OCI-LY7 (cell line): ENCODE data around the gene AKR7A3. TPM values are rescaled to one million over a fixed set of nuclear protein-coding genes. Genes with fewer than 3 reads are reported as not detected.

ENCODE experiments used
- BruUV-seq: library from RNA; stranded (reverse); fragments of 400-500 nt; replicated peaks from 2 replicates; lab custom pipeline; 2021; lab: Mats Ljungman, UMichigan
- CTCF ChIA-PET: fragments of 300-600 bp; sonication (Branson Sonifier 250); formaldehyde crosslinking; loops from one replicate; lab custom pipeline; 2022; ENCODE audit warnings: antibody characterized with exemption; ENCODE audit not compliant: unreplicated experiment; lab: Charles Lee
- POLR2A ChIA-PET: fragments of 300-600 bp; sonication (Branson Sonifier 250); formaldehyde crosslinking; loops from one replicate; lab custom pipeline; 2022; ENCODE audit warnings: antibody characterized with exemption; lab: Charles Lee
- DNase-seq: peaks from one replicate; pipeline ENCODE4 v3.0.0-alpha.2; 2015; ENCODE audit warnings: low spot score
- H2AFZ ChIP-seq: fragments of 200-600 bp; sonication (generic), shearing (Covaris generic); 2 replicates; pipeline ENCODE4 v1.6.1; 2014; ENCODE audit warnings: mild to moderate bottlenecking, antibody characterized with exemption, low read length, moderate library complexity
- H3K27ac ChIP-seq: fragments of 200-600 bp; sonication (generic); 2 replicates; pipeline ENCODE4 v1.5.1; 2014; ENCODE audit warnings: mixed run types, low read depth, mild to moderate bottlenecking, moderate library complexity, low read length, inconsistent platforms; ENCODE audit not compliant: poor library complexity, severe bottlenecking
- H3K36me3 ChIP-seq: fragments of 200-600 bp; sonication (generic); 2 replicates; pipeline ENCODE4 v1.6.1; 2014; ENCODE audit warnings: mild to moderate bottlenecking, antibody characterized with exemption, low read length, moderate library complexity, mixed read lengths; ENCODE audit not compliant: insufficient read depth
- H3K4me1 ChIP-seq: fragments of 200-600 bp; sonication (generic); 2 replicates; pipeline ENCODE4 v1.5.1; 2014; ENCODE audit warnings: mild to moderate bottlenecking, low read length; ENCODE audit not compliant: insufficient read depth, poor library complexity, severe bottlenecking
- H3K4me2 ChIP-seq: fragments of 200-600 bp; sonication (generic); 2 replicates; pipeline ENCODE4 v1.6.1; 2014; ENCODE audit warnings: mild to moderate bottlenecking, low read length
- H3K4me3 ChIP-seq: fragments of 200-600 bp; sonication (generic); 2 replicates; pipeline ENCODE4 v1.5.1; 2014; ENCODE audit warnings: mild to moderate bottlenecking, low read depth, low read length; ENCODE audit not compliant: poor library complexity, severe bottlenecking
- H3K79me2 ChIP-seq: fragments of 200-600 bp; sonication (generic); 2 replicates; pipeline ENCODE4 v1.6.1; 2016; ENCODE audit warnings: low read depth, mild to moderate bottlenecking, low read length, moderate library complexity, mixed read lengths; ENCODE audit not compliant: insufficient read depth
- H3K9me2 ChIP-seq: fragments of 200-600 bp; sonication (generic); 2 replicates; pipeline ENCODE4 v1.6.1; 2016; ENCODE audit warnings: mild to moderate bottlenecking, low read length, mixed read lengths; ENCODE audit not compliant: insufficient read depth
- H3K9me3 ChIP-seq: fragments of 200-600 bp; sonication (generic); 2 replicates; pipeline ENCODE4 v1.6.1; 2014; ENCODE audit warnings: mild to moderate bottlenecking, mixed run types, low read length, mixed read lengths
- H4K20me1 ChIP-seq: fragments of 200-600 bp; sonication (generic); 2 replicates; pipeline ENCODE4 v1.6.1; 2014; ENCODE audit warnings: mild to moderate bottlenecking, antibody characterized with exemption, low read length, moderate library complexity, mixed read lengths; ENCODE audit not compliant: insufficient read depth
- EZH2phosphoT487 ChIP-seq: fragments of 200-600 bp; sonication (generic); IDR thresholded peaks from 2 replicates; pipeline ENCODE4 v1.6.1; 2018; ENCODE audit warnings: low read depth, borderline replicate concordance, mild to moderate bottlenecking, mixed run types, antibody characterized with exemption, low read length, moderate library complexity, mixed read lengths
- intact Hi-C: fragments of 100-400 bp; cut with micrococcal nuclease; formaldehyde crosslinking; loops from one replicate; pipeline ENCODE4 v1.10.0; 2022; ENCODE audit not compliant: unreplicated experiment
- total RNA-seq, 2 experiments: library from RNA; depleted of rRNA in 1 of 2; stranded (reverse); fragments of >200 nt in 1 of 2; shearing (Covaris generic) in 1 of 2; gene quantifications; 2 replicates each; pipeline ENCODE4 v1.2.3, GENCODE V29; 2014 to 2022
- TF ChIP-seq, protein P1 (sequence below): fragments of 200-600 bp; sonication (generic); conservative IDR thresholded peaks from 2 replicates; pipeline ENCODE4 v1.5.1; 2014; ENCODE audit warnings: mild to moderate bottlenecking, antibody characterized with exemption, low read length, moderate library complexity, mixed read lengths

The AKR7A3 gene
- total RNA-seq, 2 experiments from 2014 or later = 1.2 to 2.6 TPM

GRCh38 chr1:19313961-19314882 is 25.7 kb upstream of the AKR7A3 start:
- DNase-seq = peak; percentile 68
- no peaks in the 10 kb centered on the region for H3K9me2 ChIP-seq
- H3K4me3 ChIP-seq = peak overlapping the region; percentile 82
- H3K79me2 ChIP-seq = peaks cover 18% of the 10 kb centered on the region; the same call in 1 of the 2 replicates
- intact Hi-C loops = loop anchor here (2.0 kb wide), 1 partner anchor 63 kb away; the partner anchor contains the start of genes EMC1 and MRTO4
- no peaks in the 10 kb centered on the region for H3K9me3 ChIP-seq
- H3K4me2 ChIP-seq = peak overlapping the region; percentile 88
- no TSS peak for BruUV-seq
- H3K4me1 ChIP-seq = peaks cover 62% of the 10 kb centered on the region
- no peaks in the 10 kb centered on the region for H4K20me1 ChIP-seq
- TF ChIP-seq, protein P1, sequence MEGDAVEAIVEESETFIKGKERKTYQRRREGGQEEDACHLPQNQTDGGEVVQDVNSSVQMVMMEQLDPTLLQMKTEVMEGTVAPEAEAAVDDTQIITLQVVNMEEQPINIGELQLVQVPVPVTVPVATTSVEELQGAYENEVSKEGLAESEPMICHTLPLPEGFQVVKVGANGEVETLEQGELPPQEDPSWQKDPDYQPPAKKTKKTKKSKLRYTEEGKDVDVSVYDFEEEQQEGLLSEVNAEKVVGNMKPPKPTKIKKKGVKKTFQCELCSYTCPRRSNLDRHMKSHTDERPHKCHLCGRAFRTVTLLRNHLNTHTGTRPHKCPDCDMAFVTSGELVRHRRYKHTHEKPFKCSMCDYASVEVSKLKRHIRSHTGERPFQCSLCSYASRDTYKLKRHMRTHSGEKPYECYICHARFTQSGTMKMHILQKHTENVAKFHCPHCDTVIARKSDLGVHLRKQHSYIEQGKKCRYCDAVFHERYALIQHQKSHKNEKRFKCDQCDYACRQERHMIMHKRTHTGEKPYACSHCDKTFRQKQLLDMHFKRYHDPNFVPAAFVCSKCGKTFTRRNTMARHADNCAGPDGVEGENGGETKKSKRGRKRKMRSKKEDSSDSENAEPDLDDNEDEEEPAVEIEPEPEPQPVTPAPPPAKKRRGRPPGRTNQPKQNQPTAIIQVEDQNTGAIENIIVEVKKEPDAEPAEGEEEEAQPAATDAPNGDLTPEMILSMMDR = no peak
- no peak for TF ChIP-seq EZH2phosphoT487
- H3K36me3 ChIP-seq = peaks cover 12% of the 10 kb centered on the region
- H3K27ac ChIP-seq = peak overlapping the region; percentile 91
- ChIA-PET POLR2A (no interaction called here), CTCF (no interaction called here)
- H2AFZ ChIP-seq = no peak overlapping the region

- no peak for TF ChIP-seq EZH2phosphoT487
- TF ChIP-seq, protein P1 = no peak
- Histone ChIP-seq H4K20me1 (no peaks in the 10 kb centered on the region), H3K9me2 (no peaks in the 10 kb centered on the region), H3K4me2 (peak overlapping the region; percentile 88), H3K4me3 (peak overlapping the region; percentile 82), H3K9me3 (no peaks in the 10 kb centered on the region), H3K27ac (peak overlapping the region; percentile 91), H3K36me3 (peaks cover 6% of the 10 kb centered on the region; the same call in 1 of the 2 replicates), H2AFZ (no peak overlapping the region), H3K4me1 (peaks cover 62% of the 10 kb centered on the region), H3K79me2 (peaks cover 18% of the 10 kb centered on the region; the same call in 1 of the 2 replicates)
- POLR2A ChIA-PET = no interaction called here
- intact Hi-C loops = no loop called here
- CTCF ChIA-PET = no interaction called here
- TSS peak; percentile 57 for BruUV-seq
- no peak for DNase-seq
Measured at GRCh38 chr1:19313636-19313959, 25.0 kb upstream of the AKR7A3 start.
